Caco-2 (cell line): ENCODE measurements around the gene NR6A1. TPM values are rescaled to one million over a fixed set of nuclear protein-coding genes. Genes with fewer than 3 reads are reported as not detected.

Experiments
- BruUV-seq: library from RNA; stranded (reverse); fragments of 400-500 nt; replicated peaks from 2 replicates; lab custom pipeline; 2021; lab: Mats Ljungman, UMichigan
- CTCF ChIA-PET: fragments of 300-600 bp; sonication (Branson Sonifier 250); formaldehyde crosslinking; loops from one replicate; lab custom pipeline; 2022; ENCODE audit warnings: antibody characterized with exemption; lab: Charles Lee
- POLR2A ChIA-PET: fragments of 300-600 bp; sonication (Branson Sonifier 250); formaldehyde crosslinking; loops from one replicate; lab custom pipeline; 2022; ENCODE audit warnings: antibody characterized with exemption; lab: Charles Lee
- DNase-seq, 2 experiments: peaks; one replicate each; pipeline versions ENCODE4 v3.0.0 to v3.0.0-alpha.2; 2020 to 2022
- H3K27me3 ChIP-seq: replicated peaks from 2 replicates; pipeline ENCODE4 v1.6.0; 2011; ENCODE audit warnings: low read length; ENCODE audit not compliant: control insufficient read depth, insufficient read depth
- H3K36me3 ChIP-seq: 2 replicates; pipeline ENCODE4 v1.5.1; 2011; ENCODE audit warnings: low read length; ENCODE audit not compliant: control insufficient read depth, insufficient read depth
- H3K4me1 ChIP-seq: fragments of 250-450 bp; sonication (Bioruptor Pico); 2 replicates; pipeline ENCODE4 v1.5.1; 2020; ENCODE audit warnings: mild to moderate bottlenecking
- H3K4me3 ChIP-seq: 2 replicates; pipeline ENCODE4 v1.5.1; 2011; ENCODE audit warnings: low read depth, mild to moderate bottlenecking, control low read depth, low read length
- H3K9me3 ChIP-seq: fragments of 250-450 bp; sonication (Bioruptor Pico); 2 replicates; pipeline ENCODE4 v1.5.1; 2020; ENCODE audit warnings: mild to moderate bottlenecking, moderate library complexity
- H3K27ac Mint-ChIP-seq: one replicate; pipeline ENCODE4 v1.8.0; 2022; ENCODE audit warnings: mixed read lengths; ENCODE audit not compliant: unreplicated experiment
- H3K27me3 Mint-ChIP-seq: one replicate; pipeline ENCODE4 v1.8.0; 2022; ENCODE audit warnings: mixed read lengths; ENCODE audit not compliant: insufficient read depth, unreplicated experiment
- H3K36me3 Mint-ChIP-seq: one replicate; pipeline ENCODE4 v1.8.0; 2022; ENCODE audit warnings: mild to moderate bottlenecking, mixed read lengths; ENCODE audit not compliant: insufficient read depth, unreplicated experiment
- H3K4me1 Mint-ChIP-seq: one replicate; pipeline ENCODE4 v1.8.0; 2022; ENCODE audit warnings: low read depth, mixed read lengths; ENCODE audit not compliant: unreplicated experiment
- H3K4me3 Mint-ChIP-seq: one replicate; pipeline ENCODE4 v1.8.0; 2022; ENCODE audit warnings: mild to moderate bottlenecking, moderate library complexity, mixed read lengths; ENCODE audit not compliant: unreplicated experiment
- H3K9me3 Mint-ChIP-seq: one replicate; pipeline ENCODE4 v1.8.0; 2022; ENCODE audit warnings: mixed read lengths; ENCODE audit not compliant: unreplicated experiment
- CTCF ChIP-seq, 2 experiments: fragments of 200-600 bp in 1 of 2; IDR thresholded peaks; 1 replicate in 1 of 2; 2 replicates in 1 of 2; pipeline versions ENCODE4 v1.5.1 to v1.8.0; 2011 to 2022; ENCODE audit warnings: antibody characterized with exemption in 1 of 2, control low read depth in 1 of 2, inconsistent platforms in 1 of 2, low read depth in 1 of 2, low read length in 1 of 2, mild to moderate bottlenecking in 1 of 2, moderate library complexity in 1 of 2; ENCODE audit not compliant: insufficient read depth in 1 of 2, severe bottlenecking in 1 of 2, unreplicated experiment in 1 of 2
- intact Hi-C: fragments of 100-400 bp; cut with micrococcal nuclease; formaldehyde crosslinking; loops from one replicate; pipeline ENCODE4 v1.10.0; 2022; ENCODE audit not compliant: unreplicated experiment
- total RNA-seq: library from RNA; stranded (reverse); gene quantifications from 2 replicates; pipeline ENCODE4 v1.2.3, GENCODE V29; 2022

NR6A1 gene
- total RNA-seq, 1 experiment from 2014 or later, result 33.6 TPM

GRCh38 chr9:124622882-124623281, 148.2 kb downstream of the NR6A1 start:
- no peak for TF ChIP-seq CTCF (IDR thresholded peaks at IDR 0.05; ENCODE audit: insufficient read depth in 1 of 2, low read depth in 1 of 2, low read length in 1 of 2, severe bottlenecking in 1 of 2, unreplicated experiment in 1 of 2)
- no peak for DNase-seq
- BruUV-seq, result no TSS peak
- POLR2A ChIA-PET, result interaction anchor here (0.6 kb wide), 1 partner anchor 20 kb away, joined by 3 read pairs; no protein-coding TSS in a partner anchor
- H3K27me3 ChIP-seq, result no peaks in the 10 kb centered on the region
- Mint-ChIP-seq H3K4me1 (no peaks in the 10 kb centered on the region), H3K36me3 (no peaks in the 10 kb centered on the region), H3K27me3 (no peaks in the 10 kb centered on the region), H3K4me3 (no peak overlapping the region), H3K9me3 (no peaks in the 10 kb centered on the region), H3K27ac (no peak overlapping the region)
- no peaks in the 10 kb centered on the region for H3K36me3 ChIP-seq
- CTCF ChIA-PET, result interaction anchor here (0.6 to 1.0 kb wide), 2 partner anchors 25 to 71 kb away, joined by 3 to 5 read pairs; no protein-coding TSS in a partner anchor
- intact Hi-C loops, result no loop called here
- H3K4me3 ChIP-seq, result no peak overlapping the region
- no peaks in the 10 kb centered on the region for H3K9me3 ChIP-seq
- H3K4me1 ChIP-seq, result no peaks in the 10 kb centered on the region

GRCh38 chr9:124621371-124622328, 149.5 kb downstream of the NR6A1 start:
- Mint-ChIP-seq H3K4me3 (no peak overlapping the region), H3K4me1 (peaks cover 6% of the 10 kb centered on the region), H3K36me3 (no peaks in the 10 kb centered on the region), H3K27me3 (no peaks in the 10 kb centered on the region), H3K27ac (no peak overlapping the region), H3K9me3 (no peaks in the 10 kb centered on the region)
- Histone ChIP-seq H3K4me3 (no peak overlapping the region), H3K27me3 (no peaks in the 10 kb centered on the region), H3K4me1 (no peaks in the 10 kb centered on the region), H3K9me3 (no peaks in the 10 kb centered on the region), H3K36me3 (no peaks in the 10 kb centered on the region)
- POLR2A ChIA-PET, result no interaction called here
- no peak for TF ChIP-seq CTCF (IDR thresholded peaks at IDR 0.05; ENCODE audit: insufficient read depth in 1 of 2, low read depth in 1 of 2, low read length in 1 of 2, severe bottlenecking in 1 of 2, unreplicated experiment in 1 of 2)
- intact Hi-C loops, result no loop called here
- DNase-seq, result no peak
- CTCF ChIA-PET, result interaction anchor here (0.7 kb wide), 1 partner anchor 130 kb away, joined by 3 read pairs; no protein-coding TSS in a partner anchor
- BruUV-seq, result no TSS peak

GRCh38 chr9:124618476-124618875, 152.6 kb downstream of the NR6A1 start:
- intact Hi-C loops, result no loop called here
- Histone ChIP-seq H3K4me1 (no peaks in the 10 kb centered on the region), H3K9me3 (no peaks in the 10 kb centered on the region), H3K36me3 (no peaks in the 10 kb centered on the region), H3K27me3 (no peaks in the 10 kb centered on the region), H3K4me3 (no peak overlapping the region)
- CTCF ChIA-PET, result interaction anchor here (0.7 to 2.2 kb wide), 4 partner anchors 40 to 94 kb away, joined by 3 to 38 read pairs (median 18); no protein-coding TSS in a partner anchor
- H3K4me3 Mint-ChIP-seq, result no peak overlapping the region
- no TSS peak for BruUV-seq
- H3K27ac Mint-ChIP-seq, result no peak overlapping the region
- POLR2A ChIA-PET, result no interaction called here
- no peak for DNase-seq
- no peaks in the 10 kb centered on the region for H3K9me3 Mint-ChIP-seq
- H3K4me1 Mint-ChIP-seq, result peaks cover 6% of the 10 kb centered on the region
- TF ChIP-seq CTCF (IDR thresholded peaks at IDR 0.05; ENCODE audit: insufficient read depth in 1 of 2, low read depth in 1 of 2, low read length in 1 of 2, severe bottlenecking in 1 of 2, unreplicated experiment in 1 of 2), result no peak
- no peaks in the 10 kb centered on the region for H3K27me3 Mint-ChIP-seq
- H3K36me3 Mint-ChIP-seq, result no peaks in the 10 kb centered on the region
